Activated CD4-positive, alpha-beta T cell treated with anti-CD3 and anti-CD28 coated beads for 48 hours (primary cell): ENCODE data around the gene PTPRN2.

Experiments
- DNase-seq: peaks from one replicate; pipeline ENCODE4 v3.0.0-alpha.2; 2020

The PTPRN2 gene

DNA sequence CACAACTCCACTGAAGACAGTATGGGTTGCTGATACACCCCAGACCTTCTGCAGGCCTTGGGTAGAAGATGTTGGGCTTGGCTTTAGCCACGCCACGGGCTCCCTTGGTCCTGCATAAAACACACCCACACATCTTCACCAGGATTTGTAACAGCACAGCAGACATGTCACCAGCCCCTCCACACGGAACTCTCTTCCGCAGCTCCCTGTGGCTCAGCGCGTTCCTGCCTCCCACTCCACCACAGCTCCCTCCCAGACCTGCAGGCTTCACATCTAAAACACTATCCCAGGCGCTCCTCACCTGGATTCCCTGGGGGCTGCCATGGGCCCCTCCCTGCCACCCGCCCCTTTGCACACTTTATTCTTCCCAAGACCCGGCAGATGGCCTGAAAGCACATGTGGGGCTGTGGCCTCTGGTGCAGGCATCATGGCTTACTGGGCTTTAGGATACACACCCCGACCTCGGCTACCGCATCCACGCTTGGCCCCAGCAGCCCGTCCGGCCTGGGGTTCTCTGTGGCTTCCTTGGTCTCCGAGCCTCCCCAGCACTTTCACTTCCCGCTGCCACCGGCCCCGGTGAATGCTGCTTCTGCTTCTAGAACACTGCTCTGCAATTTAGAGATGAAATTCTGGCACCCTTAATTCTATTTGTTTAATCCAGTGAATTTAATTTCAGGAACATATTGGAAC lies 818.0 kb downstream of the PTPRN2 start:
- no peak for DNase-seq

DNA sequence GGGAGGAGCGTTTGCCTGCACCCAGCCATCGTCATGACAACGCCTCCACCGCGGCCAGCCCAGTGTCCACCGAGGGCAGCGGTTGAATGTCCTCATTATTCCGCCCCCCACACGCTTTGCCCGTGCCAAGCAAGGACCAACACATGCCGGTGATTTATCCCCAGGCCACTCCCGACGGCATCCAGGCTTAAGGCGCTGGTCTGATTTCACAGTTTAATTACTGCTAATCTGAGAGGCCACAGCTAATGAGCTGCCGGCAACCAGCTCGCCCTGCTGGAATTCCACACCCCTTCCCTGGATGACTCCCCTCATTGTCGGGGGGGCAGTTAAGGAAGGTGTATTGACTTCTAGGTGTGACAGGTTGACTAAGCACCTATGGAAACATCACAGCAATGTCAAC lies 818.5 kb downstream of the PTPRN2 start:
- DNase-seq: no peak

DNA sequence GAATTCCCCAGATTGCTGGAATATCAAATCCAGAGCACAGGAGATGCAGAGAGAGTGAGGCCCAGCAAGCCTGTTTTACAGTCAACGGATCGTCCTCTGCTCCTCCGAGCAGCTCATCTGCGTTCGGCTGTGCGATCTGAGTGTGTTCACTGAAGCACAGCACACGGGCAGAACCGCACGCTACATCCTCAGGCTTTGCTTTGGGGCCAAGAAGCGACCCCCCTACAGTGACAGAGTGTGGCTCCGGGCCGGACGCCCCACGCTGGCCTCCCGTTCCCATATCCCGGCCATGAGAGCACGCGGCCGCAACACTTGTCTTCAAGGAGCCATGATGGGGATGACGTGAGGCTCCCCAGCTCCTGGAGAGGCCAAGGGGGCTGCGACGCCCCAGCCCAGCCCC lies 819.4 kb downstream of the PTPRN2 start:
- no peak for DNase-seq

DNA sequence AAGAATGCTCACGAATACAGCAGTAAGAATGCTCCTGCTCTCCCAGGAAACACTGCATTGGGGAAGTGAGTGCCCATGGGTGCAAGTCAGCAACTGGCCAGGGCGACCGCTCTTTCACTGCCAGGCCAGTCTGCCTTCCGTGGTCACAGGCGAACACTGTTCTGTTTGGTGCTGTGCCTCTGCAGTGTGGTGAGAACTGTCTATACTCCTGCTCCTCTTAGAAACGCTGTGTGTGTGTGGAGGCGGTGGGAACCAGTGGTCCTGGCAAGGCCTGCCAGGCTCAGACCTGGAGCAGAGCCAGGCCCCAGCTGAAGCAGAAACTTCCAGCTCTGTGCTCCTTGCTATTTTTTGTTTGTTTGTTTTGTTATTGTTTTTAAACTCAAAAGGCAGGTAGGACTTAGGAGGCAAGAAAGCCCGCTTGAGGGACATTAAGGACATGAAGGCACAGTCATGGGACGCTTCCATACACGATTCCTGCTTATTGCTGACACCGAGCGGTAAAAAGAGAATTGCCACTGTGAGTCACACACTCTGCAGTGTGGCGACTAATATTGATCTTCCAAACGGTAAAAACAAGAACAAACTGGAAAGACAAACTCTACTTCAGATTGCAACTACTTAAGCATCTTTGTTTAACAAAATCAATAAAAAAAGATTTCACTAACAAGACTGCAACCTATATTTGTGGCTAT lies 820.0 kb downstream of the PTPRN2 start:
- DNase-seq: no peak

DNA sequence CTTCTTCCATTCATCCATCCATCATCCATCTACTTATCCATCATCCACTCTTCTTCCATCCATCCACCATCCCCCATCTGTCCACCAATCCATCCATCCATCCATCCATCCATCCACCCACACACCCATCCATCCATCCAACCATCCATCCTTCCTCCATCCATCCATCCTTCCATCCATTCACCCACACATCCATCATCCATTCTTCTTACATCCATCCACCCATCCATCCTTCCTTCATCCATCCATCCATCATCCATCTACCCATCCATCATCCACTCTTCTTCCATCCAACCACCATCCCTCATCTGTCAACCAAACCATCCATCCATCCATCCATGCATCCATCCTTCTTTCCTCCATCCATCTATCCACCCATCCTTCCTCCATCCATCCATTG lies 821.5 kb downstream of the PTPRN2 start:
- DNase-seq: no peak

DNA sequence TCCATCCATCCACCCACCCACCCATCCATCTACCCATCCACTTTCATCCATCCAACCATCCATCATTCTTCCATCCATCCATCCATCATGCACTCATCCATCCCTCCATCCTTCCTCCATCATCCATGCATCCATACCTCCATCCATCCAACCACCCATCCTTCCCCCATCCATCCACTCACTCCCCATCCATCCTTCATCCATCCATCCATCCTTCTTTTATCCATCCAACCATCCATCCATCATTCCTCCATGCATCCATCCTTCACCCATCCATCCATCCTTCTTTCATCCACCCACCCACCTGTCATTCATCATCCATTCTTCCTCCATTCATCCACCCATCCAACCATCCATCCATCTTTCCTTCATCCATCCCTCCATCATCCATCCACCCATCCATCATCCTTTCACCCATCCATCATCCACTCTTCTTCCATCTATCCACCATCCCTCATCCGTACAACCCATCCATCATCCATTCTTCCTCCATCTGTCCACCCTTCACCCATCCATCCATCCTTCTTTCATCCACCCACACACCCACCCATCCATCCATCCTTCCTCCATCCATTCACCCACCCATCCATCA lies 822.6 kb downstream of the PTPRN2 start:
- DNase-seq: no peak

DNA sequence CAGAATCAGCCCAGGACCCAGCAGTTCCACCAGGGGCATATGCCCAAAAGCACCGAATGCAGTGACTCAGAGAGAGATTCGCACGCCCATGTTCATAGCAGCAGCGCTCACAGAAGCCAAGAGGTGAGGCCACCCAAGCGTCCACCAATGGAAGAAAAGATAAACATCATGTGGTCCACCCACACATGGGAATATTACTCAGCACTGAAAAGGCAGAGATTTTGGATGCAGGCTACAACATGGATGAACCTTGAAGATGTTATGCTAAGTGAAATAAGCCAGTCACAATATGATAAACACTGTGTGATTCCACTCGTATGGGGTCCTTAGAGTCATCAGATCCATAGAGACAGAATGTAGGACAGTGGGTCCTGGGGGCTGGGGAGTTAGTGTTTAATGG lies 823.4 kb downstream of the PTPRN2 start:
- DNase-seq: no peak

DNA sequence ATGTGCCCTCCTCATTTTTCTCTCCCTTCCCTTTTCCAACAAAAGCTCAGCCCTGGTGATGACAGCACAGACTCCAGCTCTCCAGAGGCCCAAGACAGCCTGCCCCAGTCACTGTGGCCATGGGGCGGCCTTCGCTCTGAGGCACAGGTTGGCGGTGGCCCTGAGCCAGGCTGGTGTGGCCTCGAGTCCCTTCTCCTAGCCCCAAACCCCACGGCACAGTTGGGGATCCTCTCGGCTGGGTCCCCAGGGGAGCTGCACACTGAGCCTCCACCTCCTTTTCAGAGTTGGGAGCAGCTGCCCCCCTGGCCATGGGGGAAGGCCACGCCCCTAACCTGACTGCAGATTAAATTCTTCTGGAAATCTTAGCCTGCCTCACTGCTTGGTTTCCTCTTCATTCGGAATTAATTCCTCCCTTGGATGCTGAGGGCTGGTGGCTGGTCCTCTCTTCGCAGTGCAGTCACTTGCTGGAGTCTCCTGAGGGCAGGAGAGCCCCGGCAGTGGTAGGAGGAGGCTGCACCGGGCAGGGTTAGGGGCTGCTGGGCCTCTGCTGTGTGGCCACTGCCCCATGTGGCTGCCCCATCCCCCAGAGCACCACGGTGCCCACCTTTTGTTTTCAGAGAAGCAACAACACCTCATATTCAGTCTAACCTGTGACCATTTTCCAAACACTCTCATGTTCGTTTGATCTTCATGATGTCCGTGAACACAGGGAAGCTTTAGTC lies 824.2 kb downstream of the PTPRN2 start:
- DNase-seq: no peak

DNA sequence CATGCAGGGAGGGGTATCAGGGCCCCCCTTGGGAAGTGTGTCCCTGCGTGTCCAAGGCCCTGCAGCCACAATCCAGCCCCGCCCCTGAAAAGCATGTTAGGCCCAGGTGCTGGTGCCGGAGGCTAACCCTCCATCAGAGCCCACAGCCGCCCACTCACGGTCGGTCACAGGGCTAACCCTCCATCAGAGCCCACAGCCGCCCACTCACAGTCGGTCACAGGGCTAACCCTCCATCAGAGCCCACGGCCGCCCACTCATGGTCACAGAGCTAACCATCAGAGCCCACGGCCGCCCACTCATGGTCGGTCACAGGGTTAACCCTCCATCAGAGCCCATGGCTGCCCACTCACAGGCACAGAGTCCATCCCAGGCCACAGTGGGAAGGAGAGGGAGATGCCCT lies 824.8 kb downstream of the PTPRN2 start:
- no peak for DNase-seq

DNA sequence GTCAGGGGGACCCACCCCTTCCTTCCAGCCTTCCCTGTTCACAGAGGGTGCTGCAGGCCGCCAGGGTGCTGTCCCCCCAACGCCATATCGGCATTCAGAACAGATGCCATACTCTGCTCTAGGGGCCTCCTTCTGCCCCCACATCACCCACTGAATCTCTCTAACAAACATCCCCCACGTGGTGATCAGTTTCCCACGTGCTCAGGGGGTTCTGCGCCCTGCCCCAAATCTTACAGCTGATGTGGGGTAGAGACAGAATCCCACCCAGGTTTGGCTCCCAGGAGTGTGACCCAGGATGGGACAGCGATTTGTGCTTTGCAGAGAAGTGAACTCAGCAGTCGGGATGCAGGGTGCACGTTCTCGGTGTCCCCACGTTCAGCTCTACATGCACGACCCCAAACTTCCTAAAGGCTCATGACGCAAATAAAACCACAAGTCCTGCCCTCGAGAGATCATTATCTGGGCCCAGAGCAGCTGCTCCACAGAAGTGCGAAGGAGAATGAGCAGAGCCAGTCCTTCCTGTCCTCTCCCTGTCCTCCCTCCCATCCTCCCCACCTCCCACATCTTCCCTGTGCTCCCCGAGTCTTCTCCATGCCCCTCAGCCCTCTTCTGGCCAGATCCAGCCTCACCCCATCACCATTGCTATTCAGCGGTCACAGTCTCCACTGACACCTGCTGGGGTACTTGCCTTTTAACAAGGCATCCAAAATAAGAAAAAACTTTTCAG lies 827.5 kb downstream of the PTPRN2 start:
- DNase-seq: peak; percentile 13

DNA sequence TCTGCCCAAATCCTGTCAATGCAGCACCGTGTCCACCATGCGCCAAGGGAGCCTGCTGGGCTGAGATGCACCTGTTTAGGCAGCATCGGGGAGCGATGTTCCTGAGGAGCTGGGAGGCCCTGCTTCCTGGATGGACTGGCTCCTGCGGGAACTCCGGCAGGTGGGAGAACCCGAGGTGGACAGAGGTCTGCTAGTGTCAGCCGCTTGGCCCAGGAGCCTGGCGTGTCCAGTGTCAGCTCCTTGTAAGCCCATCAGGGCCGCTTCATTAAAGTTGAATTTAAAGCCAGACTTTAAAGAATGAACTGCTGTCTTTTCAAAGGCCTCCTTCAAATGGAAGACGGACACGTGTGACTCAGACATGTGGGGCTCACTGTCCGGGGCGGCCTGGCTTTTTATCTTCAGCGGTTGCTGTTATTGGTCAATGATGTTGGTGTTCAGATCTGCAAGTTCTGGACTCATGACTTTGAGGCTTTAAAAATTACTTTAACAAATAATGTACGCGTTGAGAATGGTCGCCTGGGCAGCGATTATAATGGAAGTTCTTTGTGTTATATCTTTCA lies 828.3 kb downstream of the PTPRN2 start:
- no peak for DNase-seq

DNA sequence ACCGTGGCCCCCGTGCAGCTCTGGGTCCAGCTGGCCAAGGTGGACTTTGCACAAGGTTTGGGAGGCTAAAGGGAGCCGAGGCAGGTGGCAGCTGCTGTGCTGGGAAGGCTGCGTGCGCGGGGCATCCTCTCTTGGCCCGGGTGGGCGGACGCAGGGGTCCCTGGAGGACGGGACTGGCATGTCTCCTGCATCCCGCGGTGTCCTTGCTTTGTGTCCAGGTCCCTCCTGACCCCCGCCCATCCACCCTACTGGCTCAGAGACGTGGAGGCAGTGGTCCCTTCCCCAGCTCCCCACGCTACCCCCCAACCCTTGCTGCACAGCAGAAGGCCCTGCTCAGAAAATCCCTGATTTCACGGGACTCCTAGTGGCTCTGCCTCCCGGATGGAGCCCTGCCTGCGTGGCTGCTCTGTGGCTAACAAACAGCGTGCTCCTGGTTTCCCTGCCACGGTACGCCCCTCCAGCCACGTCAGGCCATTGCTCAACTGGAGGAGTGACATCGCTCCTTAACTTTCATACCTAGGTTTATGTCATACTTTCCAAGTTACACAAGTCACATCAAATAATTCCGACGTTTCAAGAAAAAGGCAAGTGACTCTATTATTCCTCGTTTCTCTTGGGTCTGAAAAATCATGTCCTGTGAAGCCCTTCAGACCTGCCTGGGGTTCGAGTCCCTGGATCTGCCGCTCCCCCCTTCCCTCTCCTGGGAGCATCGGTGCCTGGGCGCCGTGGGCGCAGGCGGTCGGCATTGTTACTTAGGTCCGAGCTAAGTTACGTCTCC lies 829.0 kb downstream of the PTPRN2 start:
- no peak for DNase-seq

DNA sequence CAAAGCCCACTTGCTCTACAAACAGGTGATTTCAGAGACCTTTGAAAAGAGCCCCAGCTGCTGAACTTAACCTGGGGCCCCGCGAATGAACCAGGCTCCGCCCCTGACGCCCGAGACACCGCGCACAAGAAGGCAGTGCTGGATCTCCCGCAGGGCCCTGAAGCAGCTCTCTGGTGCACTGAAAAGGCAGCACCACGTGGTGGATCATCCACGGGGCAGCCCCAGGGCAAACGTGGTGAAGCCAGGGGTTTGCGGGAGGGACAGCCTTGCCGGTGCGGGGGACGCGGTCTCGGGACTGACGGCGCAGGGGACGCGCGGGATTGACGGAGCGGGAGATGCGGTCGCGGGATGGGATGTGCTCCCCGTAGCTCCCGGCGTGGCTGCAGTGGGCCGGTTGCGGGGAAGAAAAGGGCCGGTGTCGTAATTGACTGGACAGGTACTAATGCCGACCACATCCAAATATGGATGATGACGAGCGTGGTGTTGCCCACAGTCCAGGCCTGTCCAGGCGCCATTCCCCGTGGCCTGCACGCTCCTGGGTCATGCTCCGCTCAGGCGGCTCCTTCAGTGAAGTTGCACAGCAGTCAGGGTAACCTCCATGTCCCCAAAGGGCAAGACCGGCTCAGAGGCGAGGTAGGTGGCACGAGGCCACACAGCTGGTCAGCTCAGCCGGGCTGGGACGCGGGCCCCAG lies 829.7 kb downstream of the PTPRN2 start:
- DNase-seq: no peak

DNA sequence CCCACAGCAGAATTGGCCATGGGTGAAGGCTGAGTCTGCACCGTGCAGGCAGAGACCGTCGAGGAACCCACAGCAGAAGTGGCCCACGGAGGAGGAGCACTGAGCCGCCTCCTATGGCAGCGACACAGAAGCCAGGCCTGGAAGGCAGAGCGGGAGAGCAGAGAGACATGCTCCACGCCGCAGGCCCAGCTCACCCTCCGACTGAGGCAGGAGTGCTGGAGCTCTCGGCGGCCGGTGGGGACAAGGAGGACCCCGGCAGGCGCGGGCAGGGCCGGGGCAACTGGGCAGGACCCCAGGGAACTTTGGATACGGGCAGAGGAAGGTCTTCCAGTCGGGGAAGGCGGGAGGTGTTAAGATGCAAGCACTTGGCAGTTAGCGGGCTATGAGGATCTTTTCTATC lies 830.4 kb downstream of the PTPRN2 start:
- DNase-seq: no peak

DNA sequence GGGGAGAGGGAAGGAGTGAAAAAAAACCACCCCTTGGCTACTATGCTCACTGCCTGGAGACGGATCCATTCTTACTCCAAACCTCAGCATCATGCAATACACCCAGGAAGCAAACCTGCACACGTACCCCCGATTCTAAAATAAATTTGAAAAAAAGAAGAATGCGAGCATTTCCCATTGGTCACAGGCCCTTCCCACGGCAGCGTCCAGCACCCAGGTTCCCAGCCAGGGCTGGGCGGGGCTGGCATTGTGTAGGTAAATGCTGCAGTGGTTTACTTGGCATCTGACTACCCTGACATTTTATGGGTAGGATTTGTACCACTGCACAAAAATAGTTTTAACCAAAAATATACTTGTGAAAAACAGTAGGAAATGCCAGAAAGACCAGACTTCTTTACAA lies 831.9 kb downstream of the PTPRN2 start:
- DNase-seq: no peak

DNA sequence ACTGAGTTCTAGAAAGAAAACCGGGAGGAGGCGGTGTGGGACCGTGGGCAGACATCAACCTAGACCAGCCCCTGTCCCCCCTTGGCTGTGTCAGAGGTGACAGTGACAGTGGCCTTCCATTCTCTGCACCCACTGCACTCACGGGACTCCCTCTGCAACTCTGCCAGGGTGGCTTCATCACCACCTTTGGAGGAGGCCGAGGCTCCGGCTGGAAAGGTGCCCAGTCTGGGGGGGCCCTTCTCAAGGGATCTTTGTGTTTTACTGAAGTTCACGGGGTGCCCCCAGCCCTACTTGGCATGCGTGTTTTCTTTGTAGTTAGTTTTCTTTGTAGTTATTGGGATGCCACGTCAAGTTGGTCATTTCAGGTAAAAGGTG lies 833.2 kb downstream of the PTPRN2 start:
- DNase-seq: no peak

DNA sequence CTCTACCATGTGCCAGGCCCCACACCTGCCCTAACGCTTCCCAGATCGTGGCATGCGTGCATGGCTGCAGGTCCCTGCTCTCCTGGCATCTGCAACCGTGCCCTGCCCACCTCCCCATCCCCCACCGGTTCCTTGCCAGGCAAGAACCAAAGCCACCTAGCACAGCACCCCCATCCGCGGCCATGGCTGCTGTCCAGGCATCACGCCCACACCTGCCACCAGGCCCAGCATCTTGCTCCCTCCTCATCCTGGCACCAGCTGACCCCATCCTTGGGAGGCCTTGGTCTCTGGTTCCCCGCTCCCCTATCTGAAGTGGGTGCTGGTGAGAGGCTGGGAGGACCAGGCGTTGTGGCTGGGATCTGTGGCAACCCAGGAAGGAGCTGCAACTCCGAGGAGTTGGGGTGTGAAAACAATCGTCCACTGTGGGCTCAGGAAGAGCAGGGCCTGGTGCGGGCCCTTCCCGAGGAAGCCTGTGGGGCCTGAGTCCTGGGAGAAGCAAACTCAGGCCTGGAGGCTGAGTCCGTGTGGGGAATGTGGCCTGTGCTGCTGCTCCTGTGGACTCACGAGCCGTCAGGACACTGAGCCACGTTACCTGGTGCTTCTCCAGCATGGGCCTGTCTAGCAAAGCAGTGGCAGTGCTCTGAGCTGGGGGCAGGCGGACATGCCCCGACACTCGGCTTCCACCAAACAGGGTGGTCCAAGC lies 833.8 kb downstream of the PTPRN2 start:
- DNase-seq: no peak

DNA sequence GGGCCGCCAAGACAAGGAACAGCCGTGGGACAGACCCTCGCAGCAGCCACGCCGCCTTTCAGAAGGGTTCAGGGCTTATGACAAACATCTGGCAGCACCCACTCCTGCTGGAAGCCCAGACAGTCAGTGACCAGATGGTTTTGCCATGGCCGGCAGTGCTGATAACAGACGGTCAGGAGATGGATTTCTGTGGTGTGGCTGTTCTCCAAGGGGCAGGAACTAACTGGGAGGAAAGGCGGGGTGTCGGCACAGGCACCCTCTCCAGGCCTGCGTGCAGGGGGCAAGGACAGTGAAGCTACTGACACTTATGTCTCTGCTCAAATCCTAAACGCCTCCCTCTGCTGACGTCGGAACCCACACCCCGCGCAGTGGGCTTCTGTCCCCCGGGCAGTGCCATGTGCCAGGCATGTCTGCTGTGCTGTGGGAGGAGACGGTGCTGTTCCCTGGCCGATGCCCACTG lies 834.8 kb downstream of the PTPRN2 start:
- no peak for DNase-seq

DNA sequence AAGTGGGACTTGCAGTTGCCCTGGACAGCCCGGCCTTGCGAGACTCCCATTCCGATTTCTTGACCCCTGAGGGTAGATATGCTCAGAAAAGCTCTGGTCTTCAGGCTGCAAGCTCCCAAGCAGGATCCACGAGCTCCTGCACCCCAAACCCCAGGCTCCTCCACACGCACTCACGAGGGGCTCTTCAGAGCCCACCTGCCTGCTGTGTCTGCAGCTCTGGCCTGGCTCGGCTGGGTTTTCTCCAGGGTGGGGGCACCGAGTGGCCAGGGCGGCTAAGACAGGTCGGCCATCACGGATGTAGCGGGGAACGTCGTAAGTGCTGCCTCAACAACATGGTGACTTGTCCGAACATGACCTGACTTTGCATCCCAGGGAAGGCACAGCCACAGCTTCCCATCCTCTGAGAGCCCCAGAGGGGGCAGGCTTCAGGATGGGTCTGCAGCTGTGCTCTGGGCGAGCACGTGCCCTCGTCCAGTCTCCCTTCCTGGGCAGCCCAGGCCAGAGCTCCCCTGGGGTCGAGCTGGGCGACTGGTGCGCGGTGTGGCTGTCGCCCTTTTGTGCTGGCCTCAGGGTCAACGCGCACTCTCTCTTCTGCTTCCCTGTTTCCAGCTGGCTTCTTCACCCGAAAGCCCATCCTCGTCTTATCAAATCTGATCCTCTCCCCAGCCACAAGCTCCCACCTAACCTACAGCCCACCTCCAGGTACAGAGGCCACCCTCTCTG lies 835.5 kb downstream of the PTPRN2 start:
- DNase-seq: no peak

DNA sequence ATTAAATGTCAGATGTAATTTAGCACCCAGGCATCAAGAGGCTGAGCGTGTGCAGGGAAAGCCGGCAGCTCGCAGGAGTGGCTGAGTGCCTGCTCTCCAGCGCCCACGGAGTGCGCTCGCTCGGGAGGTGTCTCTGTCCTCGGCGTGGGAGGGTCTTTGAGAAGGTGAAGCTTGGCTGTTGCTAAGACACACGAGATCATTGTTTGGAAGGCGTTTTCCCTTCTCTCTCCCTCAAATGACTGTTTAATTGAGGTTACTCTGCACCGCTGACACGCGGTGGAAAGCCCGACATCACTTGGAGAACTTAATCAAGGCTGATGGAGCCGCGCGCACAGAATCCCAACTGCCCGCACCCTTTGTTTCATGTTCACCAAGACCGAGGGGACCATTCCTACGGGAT lies 836.2 kb downstream of the PTPRN2 start:
- DNase-seq: no peak
